ENCODE measurements around the gene HTRA2.

DNA sequence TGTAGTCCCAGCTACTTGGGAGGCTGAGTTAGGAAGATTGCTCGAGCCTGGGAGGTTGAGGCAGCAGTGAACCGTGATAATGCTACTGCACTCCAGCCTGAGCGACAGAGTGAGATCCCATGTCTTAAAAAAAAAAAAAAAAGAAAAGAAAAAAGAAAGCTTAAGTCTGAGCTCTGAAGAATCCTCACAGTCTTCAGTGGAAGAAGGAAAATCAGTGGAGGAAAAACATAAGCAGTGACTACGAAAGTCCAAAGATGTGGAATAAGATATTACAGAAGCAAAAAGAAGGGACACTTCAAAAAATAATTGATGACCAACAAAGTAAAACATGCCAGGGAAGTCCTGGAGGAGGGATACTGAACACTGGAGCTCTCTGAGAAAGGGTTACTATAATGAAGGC, 19.5 kb upstream of the HTRA2 start:
- TF ChIP-seq POLR2A (IDR thresholded peaks at IDR 0.05) = no peak
- no peak for TF ChIP-seq CTCF (IDR thresholded peaks at IDR 0.05)
- no peak for TF ChIP-seq POLR2AphosphoS5 (IDR thresholded peaks at IDR 0.05)
